ENCODE results near the gene NUTF2. TPM values are rescaled to one million over a fixed set of nuclear protein-coding genes. Genes with fewer than 3 reads are reported as not detected.

NUTF2 gene
- polyA plus RNA-seq, 12 donors = 111 to 1,287 (median 122) TPM

DNA sequence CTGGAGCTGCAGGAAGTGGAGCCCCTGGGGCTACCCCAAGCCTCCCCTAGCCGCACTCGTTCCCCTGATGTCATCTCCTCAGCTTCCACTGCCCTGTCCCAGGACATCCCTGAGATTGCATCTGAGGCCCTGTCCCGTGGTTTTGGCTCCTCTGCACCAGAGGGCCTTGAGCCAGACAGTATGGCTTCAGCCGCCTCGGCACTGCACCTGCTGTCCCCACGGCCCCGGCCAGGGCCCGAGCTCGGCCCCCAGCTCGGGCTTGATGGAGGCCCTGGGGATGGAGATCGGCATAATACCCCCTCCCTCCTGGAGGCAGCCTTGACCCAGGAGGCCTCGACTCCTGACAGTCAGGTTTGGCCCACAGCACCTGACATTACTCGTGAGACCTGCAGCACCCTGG lies 33.9 kb downstream of the NUTF2 start:
- no peak for DNase-seq

DNA sequence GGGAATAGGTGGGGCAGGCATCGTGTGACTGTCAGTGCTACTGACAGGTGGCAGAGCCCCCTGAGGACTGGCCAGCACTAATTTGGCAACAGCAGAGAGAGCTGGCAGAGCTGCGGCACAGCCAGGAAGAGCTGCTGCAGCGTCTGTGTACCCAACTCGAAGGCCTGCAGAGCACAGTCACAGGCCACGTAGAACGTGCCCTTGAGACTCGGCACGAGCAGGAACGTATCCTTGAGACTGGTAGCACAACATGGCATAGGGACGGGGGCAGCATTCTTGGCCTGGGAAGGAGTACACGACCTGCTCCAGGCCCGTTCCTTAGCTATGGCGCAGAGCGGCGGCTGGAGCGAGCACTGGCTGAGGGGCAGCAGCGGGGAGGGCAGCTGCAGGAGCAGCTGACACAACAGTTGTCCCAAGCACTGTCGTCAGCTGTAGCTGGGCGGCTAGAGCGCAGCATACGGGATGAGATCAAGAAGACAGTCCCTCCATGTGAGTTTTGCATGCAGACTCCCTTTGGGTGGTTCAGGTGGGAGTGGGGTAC lies 35.0 kb downstream of the NUTF2 start:
- peak; percentile 44 for DNase-seq

DNA sequence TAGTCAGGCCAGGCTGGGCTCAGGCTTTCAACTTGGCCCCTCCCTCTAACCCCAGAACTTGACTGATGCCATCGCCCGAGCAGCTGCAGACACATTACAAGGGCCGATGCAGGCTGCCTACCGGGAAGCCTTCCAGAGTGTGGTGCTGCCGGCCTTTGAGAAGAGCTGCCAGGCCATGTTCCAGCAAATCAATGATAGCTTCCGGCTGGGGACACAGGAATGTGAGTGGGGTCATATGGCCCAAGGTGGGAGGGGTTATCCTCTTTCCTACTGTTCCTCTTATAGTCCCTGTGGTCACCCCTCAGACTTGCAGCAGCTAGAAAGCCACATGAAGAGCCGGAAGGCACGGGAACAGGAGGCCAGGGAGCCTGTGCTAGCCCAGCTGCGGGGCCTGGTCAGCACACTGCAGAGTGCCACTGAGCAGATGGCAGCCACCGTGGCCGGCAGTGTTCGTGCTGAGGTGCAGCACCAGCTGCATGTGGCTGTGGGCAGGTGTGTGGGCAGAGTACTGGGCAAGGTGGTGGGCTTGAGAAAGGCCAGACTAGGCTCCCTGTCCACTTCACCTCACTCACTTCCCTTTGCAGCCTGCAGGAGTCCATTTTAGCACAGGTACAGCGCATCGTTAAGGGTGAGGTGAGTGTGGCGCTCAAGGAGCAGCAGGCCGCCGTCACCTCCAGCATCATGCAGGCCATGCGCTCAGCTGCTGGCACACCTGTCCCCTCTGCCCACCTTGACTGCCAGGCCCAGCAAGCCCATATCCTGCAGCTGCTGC lies 35.8 kb downstream of the NUTF2 start:
- DNase-seq = peak; percentile 59

DNA sequence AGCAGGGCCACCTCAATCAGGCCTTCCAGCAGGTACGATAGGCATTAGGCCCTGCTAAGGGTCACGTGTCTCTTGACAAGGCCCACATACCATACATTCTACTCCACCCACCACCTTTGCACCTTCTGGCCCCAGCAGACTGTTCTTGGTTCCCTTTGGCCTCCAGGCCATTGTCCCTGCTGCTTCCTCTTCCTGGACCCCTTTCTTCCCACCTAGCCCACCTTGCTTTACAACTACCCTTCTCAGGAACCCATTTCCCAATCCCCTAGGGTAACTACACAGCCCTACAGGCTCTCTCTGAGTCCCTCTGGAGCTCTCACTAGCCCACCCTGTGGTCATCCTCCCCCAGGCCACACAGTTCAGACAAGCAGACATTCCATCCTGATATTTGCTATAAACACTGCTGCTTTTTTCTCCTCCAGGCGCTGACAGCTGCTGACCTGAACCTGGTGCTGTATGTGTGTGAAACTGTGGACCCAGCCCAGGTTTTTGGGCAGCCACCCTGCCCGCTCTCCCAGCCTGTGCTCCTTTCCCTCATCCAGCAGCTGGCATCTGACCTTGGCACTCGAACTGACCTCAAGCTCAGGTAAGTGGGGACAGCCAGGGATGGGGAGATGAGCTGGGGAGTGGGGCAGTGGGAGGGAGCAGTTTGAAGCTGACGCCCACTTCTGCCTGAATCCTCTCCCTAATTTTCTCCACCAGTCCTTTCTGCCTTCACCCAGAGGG lies 36.6 kb downstream of the NUTF2 start:
- DNase-seq = no peak

DNA sequence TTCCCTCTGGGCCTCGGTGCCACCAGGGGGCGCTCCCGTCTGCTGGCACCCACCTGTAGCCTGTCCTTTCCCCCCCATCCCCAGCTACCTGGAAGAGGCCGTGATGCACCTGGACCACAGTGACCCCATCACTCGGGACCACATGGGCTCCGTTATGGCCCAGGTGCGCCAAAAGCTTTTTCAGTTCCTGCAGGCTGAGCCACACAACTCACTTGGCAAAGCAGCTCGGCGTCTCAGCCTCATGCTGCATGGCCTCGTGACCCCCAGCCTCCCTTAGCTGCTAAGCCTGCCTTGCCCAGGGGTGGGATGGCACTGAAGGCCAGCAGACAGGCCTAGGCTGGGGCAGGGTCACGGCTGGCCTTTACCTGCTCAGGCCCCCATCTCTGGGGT lies 37.1 kb downstream of the NUTF2 start:
- DNase-seq = no peak

DNA sequence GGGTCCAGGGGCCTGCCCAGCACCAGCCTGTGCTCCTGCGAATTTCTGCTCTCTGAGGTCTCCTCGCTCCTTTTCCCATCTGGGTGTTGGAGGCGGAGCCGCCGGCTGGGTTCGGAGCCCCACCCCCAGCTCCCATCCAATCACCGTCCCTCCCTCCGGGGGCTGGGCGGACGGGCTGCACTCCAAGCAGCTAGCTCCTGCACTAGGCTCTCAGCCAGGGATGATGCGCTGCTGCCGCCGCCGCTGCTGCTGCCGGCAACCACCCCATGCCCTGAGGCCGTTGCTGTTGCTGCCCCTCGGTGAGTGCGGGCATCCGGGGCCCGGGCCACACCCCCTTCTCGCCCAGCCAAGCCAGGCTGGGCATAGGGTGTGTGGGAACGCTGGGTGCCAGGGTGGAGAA lies 38.0 kb downstream of the NUTF2 start, which contains the start of gene NRN1L:
TSS of gene NRN1L (plus strand) at position 202 of the 400 bp plus-strand sequence. CDS start at position 221, 19 bp downstream.
- DNase-seq = peak; percentile 90

DNA sequence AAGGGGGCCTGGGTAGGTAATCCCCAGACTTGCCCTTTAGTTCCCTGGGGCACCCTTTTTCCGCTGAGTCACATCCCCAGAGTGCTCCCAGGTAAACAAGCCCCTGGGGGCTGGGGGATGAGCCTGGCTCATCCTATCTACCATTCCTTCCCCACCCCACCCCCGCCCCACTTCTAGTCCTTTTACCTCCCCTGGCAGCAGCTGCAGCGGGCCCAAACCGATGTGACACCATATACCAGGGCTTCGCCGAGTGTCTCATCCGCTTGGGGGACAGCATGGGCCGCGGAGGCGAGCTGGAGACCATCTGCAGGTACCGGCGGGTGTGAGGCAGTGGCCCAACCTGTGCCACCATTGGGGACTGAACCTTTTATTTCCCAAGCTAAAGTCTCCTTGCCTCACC lies 38.8 kb downstream of the NUTF2 start:
- DNase-seq = no peak

DNA sequence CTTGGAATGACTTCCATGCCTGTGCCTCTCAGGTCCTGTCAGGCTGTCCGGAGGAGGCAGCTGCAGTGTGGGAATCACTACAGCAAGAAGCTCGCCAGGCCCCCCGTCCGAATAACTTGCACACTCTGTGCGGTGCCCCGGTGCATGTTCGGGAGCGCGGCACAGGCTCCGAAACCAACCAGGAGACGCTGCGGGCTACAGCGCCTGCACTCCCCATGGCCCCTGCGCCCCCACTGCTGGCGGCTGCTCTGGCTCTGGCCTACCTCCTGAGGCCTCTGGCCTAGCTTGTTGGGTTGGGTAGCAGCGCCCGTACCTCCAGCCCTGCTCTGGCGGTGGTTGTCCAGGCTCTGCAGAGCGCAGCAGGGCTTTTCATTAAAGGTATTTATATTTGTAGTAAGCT lies 39.2 kb downstream of the NUTF2 start:
- no peak for DNase-seq

DNA sequence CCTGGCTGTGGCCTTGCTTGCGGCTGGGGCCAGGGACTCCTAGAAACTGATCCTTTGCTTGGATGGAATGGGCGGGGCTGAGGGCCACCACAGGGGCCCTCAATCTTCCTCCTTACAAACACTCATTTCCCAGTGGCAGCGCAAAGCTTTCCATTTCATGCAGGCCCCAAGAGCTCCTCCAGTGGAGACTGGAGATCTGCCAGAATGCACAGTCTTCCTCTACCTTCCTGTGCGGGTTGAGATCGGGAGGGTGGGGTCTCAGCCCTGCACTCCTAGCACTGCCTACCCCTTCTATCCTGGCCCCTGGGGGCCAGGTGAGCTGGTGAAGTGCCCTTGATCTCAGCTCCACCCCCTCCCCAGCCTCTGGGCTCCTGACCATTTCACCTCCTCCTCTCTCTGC lies 39.7 kb downstream of the NUTF2 start:
- no peak for DNase-seq

DNA sequence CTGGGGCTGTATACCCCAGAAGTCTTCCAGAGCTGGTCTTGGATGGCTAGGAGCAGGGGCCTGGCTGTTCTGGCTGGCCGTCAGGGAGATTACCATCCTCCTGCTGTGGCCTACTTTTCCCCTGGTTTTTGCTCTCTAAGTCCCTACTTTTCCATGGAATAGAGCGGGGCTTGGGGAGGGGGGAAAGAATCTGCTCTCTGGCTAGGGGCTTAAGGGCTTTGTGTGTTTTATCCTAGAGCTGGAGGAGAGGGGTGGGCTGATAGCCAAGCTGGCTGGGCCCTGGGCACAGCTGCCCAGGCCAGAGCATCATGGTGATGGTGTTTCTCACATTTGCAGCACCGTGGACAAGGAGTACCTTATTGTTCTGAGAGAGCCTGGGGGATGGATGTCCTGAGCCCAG lies 41.6 kb downstream of the NUTF2 start:
- no peak for DNase-seq

DNA sequence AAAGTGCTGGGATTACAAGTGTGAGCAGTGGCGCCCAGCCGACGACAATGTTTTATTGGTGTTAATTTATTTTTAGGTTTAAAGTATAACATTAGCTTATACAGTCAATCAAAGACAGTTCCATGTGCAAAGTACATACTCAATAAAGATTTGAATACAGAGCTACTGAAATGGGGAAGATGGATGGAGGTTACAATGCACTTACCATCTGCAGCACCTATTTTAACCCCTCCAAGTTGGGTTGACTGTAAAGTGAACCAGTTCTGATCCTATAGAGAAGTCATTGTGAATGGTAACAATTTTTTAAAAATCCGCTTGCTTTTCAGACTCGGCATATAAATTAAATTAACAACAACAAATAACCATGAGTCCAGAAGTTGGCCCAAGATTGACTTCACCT lies 45.6 kb downstream of the NUTF2 start:
- DNase-seq = no peak

DNA sequence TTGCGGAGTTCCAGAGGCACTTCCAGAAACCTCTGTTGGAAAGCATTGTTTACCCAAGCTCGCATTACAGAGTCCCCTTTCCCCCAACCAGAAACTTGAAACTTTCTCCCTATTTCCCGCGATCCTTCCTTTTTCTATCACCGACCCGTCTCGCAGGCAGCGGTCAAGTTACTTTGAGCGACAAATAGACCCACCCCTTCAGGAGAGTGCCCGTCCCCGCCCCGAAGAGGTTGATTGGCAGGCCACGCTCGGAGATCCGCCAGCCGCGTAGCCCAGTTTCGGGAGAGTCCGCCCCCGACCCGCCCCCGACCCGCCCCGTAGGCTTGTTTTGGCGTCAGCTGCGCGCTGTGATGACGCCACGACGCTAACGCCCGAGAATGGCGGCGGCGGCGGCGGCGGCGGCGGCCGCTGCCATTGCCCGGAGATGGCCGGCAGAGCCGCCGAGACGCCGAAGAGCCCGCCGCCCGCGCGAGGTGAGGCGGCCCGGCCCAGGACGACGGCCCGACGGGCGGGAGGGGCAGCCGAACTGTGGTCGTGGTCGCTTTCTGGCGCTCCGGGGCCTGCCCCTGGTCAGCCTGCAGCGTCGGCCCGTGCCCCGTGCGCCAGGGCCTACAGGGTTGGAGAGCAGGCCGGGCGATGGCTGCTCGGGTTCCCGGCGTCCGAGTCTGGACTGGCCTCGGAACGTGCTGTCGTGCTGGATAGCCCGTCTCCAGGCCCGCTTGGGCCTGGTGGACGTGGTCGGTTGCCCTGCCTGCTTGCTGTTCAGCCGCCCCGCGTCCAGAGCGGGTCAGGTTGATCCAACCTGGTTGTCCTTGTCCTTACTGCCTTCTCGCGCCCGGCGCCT lies 46.4 kb downstream of the NUTF2 start, which contains the start of gene PSKH1:
TSS of gene PSKH1 (plus strand) at position 356 of the 844 bp plus-strand sequence. CDS start 15,496 bp downstream, outside the sequence.
- DNase-seq = peak; percentile 95

DNA sequence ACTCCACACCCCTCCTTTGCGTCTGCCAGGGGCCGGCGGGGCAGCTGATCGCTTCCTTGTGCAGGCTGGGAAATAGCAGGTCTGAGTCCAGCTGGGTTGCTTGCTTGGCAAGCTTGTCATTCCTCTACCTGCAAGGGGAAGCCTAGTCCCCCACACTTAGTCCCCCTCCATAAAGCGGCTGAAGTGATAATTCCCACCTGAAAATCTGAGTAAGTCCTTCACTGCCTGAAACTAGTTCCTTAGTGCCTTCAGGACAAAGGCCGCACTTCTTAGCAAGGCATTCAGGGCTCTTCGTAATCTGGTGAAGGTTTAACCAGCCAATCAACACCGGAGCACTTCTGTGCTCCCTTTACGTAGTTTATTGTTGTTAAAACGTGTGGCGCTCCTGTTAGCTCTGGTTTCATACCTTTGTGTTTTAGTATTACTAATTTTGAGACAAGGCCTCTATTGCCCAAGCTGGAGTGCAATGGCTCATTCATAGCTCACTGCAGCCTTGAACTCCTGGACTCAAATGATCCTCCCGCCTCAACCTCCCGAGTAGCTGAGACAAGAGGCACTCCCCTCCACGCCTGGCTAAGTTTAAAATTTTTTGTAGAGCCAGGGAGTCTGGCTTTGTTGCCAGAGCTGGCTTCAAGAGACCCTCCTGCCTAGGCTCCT lies 47.1 kb downstream of the NUTF2 start:
- no peak for DNase-seq

DNA sequence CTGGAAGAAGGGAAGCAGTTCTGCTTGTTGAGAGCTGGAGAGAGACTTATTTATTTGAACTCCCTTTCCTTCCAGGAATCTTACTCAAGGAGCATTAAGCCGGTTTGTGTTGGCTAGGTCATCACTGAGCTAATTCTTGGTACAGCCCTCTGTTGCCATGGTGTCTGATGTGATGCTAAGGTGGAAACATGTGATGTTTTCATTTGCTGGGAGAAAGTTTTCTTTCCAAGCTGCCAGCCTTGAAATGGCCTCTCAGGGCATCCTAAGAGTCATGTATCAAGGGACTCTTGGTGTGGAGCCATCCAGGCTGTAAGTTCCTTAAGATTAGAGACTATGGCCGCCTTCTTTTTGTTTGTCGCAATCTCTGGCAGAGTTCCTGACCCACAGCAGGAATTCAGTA lies 50.5 kb downstream of the NUTF2 start:
- no peak for DNase-seq

DNA sequence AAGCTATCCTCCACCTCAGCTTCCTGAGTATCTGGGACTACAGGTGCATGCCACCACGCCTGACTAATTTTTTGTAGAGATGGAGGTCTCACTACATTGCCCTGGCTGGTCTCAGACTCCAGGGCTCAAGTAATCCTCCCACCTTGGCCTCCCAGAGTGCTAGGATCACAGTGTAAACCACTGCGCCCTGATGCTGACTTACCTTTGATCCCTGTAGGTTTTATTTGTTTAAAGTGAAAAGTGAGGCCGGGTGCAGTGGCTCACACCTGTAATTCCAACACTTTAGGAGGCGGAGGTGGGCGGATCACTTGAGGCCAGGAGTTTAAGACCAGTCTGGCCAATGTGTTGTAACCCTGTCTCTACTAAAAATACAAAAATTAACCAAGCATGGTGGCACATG lies 55.0 kb downstream of the NUTF2 start:
- no peak for DNase-seq

DNA sequence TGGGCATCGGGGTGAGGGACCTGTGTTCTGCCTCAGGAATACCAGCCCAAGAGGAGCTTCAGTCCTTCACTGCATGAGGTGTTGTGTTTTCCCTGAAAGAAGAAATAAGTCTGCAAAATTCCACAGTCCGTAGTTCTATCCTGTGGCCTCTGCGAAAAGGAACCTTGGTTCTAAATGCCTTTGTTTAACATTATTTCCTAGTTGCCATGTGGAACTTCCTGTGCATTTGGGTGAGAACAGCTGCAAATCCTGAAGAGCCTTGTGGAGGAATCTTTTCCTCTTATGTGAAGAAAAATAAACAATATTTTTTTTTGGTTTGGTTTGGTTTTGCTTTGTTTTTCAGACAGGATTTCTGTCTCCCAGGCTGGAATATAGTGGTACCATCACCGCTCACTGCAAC lies 56.1 kb downstream of the NUTF2 start:
- no peak for DNase-seq

DNA sequence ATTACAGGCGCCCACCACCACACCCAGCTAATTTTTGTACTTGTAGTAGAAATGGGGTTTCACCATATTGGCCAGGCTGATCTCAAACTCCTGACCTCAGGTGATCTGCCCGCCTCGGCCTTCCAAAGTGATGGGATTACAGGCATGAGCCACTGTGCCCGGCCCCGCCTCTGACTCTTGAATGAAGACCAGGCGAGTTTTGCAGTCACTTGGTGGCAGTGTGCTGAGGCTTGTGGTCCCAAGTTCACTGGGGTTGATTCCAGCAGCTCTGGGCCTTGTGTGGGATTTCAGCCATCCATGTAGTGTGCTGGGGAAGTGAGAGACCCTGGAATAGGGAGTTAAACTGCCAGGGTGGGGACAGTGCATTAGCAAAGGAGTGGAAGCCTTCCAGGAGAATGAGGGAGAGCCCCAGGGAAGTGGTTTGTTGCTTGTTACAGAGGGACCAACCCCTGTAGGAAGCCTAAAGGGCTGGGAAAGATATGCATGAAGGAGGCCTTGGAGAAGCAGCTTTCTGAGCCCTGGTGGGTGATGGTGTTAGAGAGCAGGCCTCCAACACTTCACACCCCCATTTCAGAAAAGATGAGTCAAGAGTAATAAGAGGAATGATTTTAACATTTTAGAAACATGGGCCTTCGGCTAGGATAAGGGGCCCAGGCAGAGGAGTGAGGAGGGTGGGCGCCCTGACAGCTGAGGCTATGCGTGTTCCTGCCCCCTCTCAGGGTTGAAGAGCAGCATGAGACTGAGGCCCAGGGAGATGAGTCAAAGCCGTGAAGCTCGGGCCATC lies 60.9 kb downstream of the NUTF2 start:
- DNase-seq = no peak

DNA sequence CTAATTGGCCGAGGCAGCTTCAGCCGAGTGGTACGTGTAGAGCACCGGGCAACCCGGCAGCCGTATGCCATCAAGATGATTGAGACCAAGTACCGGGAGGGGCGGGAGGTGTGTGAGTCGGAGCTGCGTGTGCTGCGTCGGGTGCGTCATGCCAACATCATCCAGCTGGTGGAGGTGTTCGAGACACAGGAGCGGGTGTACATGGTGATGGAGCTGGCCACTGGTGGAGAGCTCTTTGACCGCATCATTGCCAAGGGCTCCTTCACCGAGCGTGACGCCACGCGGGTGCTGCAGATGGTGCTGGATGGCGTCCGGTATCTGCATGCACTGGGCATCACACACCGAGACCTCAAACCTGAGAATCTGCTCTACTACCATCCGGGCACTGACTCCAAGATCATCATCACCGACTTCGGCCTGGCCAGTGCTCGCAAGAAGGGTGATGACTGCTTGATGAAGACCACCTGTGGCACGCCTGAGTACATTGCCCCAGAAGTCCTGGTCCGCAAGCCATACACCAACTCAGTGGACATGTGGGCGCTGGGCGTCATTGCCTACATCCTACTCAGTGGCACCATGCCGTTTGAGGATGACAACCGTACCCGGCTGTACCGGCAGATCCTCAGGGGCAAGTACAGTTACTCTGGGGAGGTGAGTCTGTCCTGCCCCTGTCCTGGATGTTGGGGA lies 62.5 kb downstream of the NUTF2 start:
- no peak for DNase-seq

DNA sequence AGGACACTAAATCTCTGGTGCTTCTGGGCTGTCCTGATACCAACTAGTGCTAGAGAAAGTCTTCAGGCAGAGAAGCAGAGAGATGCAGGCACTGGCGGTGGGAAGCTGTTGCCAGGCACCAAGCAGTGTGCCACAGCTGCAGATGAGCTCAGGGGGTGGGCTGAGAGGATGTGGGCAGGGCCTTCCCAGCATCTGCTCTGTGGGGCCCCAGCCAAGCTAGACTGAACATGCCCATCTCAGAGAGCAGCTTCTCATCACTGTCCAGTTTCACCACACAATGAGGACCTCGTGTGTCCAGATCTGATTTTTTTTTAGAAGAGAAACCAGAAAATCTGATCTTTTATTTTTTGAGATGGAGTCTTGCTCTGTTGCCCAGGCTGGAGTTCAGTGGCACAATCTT lies 63.4 kb downstream of the NUTF2 start:
- peak; percentile 35 for DNase-seq
